Fibroblast of mammary gland (primary cell): ENCODE measurements around the gene PRICKLE2.

ENCODE experiments used
- DNase-seq: peaks from one replicate; pipeline ENCODE4 v3.0.0-alpha.2; 2010; ENCODE audit warnings: low read depth
- H3K4me3 ChIP-seq: 2 replicates; pipeline ENCODE4 v1.5.1; 2011; ENCODE audit warnings: low read depth, mild to moderate bottlenecking, low read length, moderate library complexity; ENCODE audit not compliant: control insufficient read depth
- TF ChIP-seq, protein P1 (sequence below): conservative IDR thresholded peaks from 2 replicates; pipeline ENCODE4 v1.5.1; 2011; ENCODE audit warnings: low read depth, low read length, inconsistent platforms; ENCODE audit not compliant: control insufficient read depth, insufficient read depth

Gene PRICKLE2

GRCh38 chr3:64203969-64204908 is 21.0 kb downstream of the PRICKLE2 start:
- no peak for DNase-seq
- no peak overlapping the region for H3K4me3 ChIP-seq
- TF ChIP-seq, protein P1, sequence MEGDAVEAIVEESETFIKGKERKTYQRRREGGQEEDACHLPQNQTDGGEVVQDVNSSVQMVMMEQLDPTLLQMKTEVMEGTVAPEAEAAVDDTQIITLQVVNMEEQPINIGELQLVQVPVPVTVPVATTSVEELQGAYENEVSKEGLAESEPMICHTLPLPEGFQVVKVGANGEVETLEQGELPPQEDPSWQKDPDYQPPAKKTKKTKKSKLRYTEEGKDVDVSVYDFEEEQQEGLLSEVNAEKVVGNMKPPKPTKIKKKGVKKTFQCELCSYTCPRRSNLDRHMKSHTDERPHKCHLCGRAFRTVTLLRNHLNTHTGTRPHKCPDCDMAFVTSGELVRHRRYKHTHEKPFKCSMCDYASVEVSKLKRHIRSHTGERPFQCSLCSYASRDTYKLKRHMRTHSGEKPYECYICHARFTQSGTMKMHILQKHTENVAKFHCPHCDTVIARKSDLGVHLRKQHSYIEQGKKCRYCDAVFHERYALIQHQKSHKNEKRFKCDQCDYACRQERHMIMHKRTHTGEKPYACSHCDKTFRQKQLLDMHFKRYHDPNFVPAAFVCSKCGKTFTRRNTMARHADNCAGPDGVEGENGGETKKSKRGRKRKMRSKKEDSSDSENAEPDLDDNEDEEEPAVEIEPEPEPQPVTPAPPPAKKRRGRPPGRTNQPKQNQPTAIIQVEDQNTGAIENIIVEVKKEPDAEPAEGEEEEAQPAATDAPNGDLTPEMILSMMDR, result no peak

- peak; percentile 50 for DNase-seq
- no peak overlapping the region for H3K4me3 ChIP-seq
- TF ChIP-seq, protein P1, result no peak
Observed at GRCh38 chr3:64203216-64203615, 22.1 kb downstream of the PRICKLE2 start.

GRCh38 chr3:64199932-64200331 is 25.3 kb downstream of the PRICKLE2 start:
- no peak overlapping the region for H3K4me3 ChIP-seq
- DNase-seq, result no peak
- TF ChIP-seq, protein P1, result no peak

DNA sequence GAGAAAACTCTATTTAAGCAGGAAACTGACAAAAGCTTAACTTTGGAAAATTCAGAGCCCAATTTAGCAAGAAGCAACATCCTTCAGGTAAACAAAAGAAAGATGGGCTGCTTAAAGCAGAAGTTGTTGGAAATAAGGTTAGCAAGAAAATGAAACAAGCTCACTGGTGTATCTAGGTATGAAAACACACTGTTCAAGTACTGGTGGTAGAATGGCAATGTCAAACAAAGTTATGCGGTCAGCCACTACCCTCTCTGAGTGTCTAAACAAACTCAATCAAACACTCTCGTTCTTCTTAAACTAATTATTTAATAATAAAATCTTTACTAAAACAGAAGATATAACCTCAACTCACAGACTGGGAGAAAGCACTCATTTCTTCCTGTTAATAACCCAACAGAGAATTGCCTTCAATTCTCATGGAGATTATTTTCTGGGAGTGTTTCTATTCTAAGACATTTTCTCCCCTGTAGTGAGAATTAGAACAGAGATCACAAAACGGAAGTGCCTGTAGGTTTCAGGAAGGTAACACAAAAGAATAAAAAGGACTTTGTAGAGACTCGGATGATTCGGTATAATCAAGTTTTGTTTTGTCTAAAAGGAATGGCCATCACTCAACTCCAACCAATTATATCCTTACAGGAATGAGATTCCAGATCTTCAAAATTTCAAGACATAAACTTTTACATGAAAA is 28.9 kb downstream of the PRICKLE2 start:
- no peak for DNase-seq
- no peak overlapping the region for H3K4me3 ChIP-seq
- TF ChIP-seq, protein P1, result no peak

DNA sequence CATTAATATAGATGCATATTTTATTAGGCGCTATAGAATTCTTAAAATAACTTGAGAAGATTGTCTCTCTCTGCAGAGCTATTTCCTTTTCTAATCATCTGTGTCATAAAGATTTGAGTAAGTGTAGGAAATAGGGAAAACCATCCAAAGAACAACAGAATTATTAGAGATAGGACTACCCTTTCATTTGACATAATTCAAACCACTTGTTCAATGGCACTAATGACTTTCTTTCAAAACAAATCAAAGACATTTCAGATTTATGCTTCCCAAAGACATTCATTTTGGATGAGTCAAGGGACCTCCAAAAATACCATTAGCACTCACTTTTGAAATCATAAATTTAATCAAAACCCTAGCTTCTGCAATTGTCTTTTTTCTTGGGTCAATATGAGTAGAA is 29.5 kb downstream of the PRICKLE2 start:
- TF ChIP-seq, protein P1, result no peak
- DNase-seq, result no peak
- H3K4me3 ChIP-seq, result no peak overlapping the region

- DNase-seq, result no peak
- H3K4me3 ChIP-seq, result no peak overlapping the region
- TF ChIP-seq, protein P1, result no peak
Observed at GRCh38 chr3:64191822-64192221, 33.4 kb downstream of the PRICKLE2 start.
